MCF 10A (cell line): Measurements from ENCODE around the gene ZAR1L. TPM values are rescaled to one million over a fixed set of nuclear protein-coding genes. Genes with fewer than 3 reads are reported as not detected.

Experiments
- BruUV-seq: library from RNA; stranded (reverse); fragments of 400-500 nt; replicated peaks from 2 replicates; lab custom pipeline; 2021; lab: Mats Ljungman, UMichigan
- CTCF ChIA-PET: fragments of 300-600 bp; sonication (Branson Sonifier 250); formaldehyde crosslinking; extraction: SDS; loops from one replicate; lab custom pipeline; 2021; ENCODE audit warnings: antibody characterized with exemption, inconsistent platforms; lab: Yijun Ruan, JAX
- POLR2A ChIA-PET: fragments of 300-600, 350-650 bp; sonication (Branson Sonifier 250); formaldehyde crosslinking; extraction: SDS; loops from one replicate; lab custom pipeline; 2020; ENCODE audit warnings: antibody characterized with exemption, inconsistent platforms; lab: Yijun Ruan, JAX
- DNase-seq: peaks from one replicate; pipeline ENCODE4 v3.0.0-alpha.2; 2018; ENCODE audit not compliant: unreplicated experiment
- H3K27ac Mint-ChIP-seq: one replicate; pipeline ENCODE4 v1.8.0; 2022; ENCODE audit warnings: mild to moderate bottlenecking, low read depth, mixed read lengths; ENCODE audit not compliant: unreplicated experiment
- H3K27me3 Mint-ChIP-seq: one replicate; pipeline ENCODE4 v1.8.0; 2022; ENCODE audit warnings: mixed read lengths; ENCODE audit not compliant: insufficient read depth, unreplicated experiment
- H3K36me3 Mint-ChIP-seq: one replicate; pipeline ENCODE4 v1.8.0; 2022; ENCODE audit warnings: mild to moderate bottlenecking, moderate library complexity, mixed read lengths; ENCODE audit not compliant: insufficient read depth, unreplicated experiment
- H3K4me1 Mint-ChIP-seq: one replicate; pipeline ENCODE4 v1.8.0; 2022; ENCODE audit warnings: mixed read lengths; ENCODE audit not compliant: insufficient read depth, unreplicated experiment
- H3K4me3 Mint-ChIP-seq: one replicate; pipeline ENCODE4 v1.8.0; 2022; ENCODE audit warnings: mild to moderate bottlenecking, moderate library complexity, mixed read lengths; ENCODE audit not compliant: unreplicated experiment
- H3K9me3 Mint-ChIP-seq: one replicate; pipeline ENCODE4 v1.8.0; 2022; ENCODE audit warnings: mixed read lengths; ENCODE audit not compliant: unreplicated experiment
- intact Hi-C: fragments of 100-400 bp; cut with micrococcal nuclease; formaldehyde crosslinking; loops from 2 replicates; pipeline ENCODE4 v1.14.1; 2022
- total RNA-seq: library from RNA; stranded (reverse); gene quantifications from 2 replicates; pipeline ENCODE4 v1.2.3, GENCODE V29; 2022
- TF ChIP-seq, protein P1 (sequence below): fragments of 200-600 bp; IDR thresholded peaks from one replicate; pipeline ENCODE4 v1.8.0; 2022; ENCODE audit warnings: antibody characterized with exemption, mild to moderate bottlenecking; ENCODE audit not compliant: unreplicated experiment

Gene ZAR1L
- total RNA-seq, 1 experiment from 2014 or later, result not detected

DNA sequence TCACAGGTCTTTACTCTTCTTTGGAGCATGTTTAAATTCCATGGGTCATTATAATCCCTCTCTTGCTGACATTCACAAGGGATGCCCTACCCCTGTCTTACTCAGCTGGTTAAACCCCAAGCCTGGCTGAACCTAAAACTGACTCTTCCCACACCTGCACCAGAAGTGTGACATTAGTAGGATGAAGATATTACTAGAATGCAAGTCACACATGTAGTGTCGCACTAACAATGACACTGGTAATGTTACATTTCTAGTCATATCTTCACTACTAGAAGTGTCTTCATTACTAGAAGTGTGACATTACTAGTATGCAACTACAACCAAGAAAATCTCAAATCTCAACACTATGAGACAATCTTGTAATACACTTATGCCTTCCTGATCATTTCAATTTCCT lies 14.2 kb downstream of the ZAR1L start:
- POLR2A ChIA-PET, result no interaction called here
- intact Hi-C loops, result no loop called here
- no peak for DNase-seq
- H3K36me3 Mint-ChIP-seq, result no peaks in the 10 kb centered on the region
- no peaks in the 10 kb centered on the region for H3K9me3 Mint-ChIP-seq
- H3K4me1 Mint-ChIP-seq, result no peaks in the 10 kb centered on the region
- H3K4me3 Mint-ChIP-seq, result no peak overlapping the region
- TF ChIP-seq, protein P1, sequence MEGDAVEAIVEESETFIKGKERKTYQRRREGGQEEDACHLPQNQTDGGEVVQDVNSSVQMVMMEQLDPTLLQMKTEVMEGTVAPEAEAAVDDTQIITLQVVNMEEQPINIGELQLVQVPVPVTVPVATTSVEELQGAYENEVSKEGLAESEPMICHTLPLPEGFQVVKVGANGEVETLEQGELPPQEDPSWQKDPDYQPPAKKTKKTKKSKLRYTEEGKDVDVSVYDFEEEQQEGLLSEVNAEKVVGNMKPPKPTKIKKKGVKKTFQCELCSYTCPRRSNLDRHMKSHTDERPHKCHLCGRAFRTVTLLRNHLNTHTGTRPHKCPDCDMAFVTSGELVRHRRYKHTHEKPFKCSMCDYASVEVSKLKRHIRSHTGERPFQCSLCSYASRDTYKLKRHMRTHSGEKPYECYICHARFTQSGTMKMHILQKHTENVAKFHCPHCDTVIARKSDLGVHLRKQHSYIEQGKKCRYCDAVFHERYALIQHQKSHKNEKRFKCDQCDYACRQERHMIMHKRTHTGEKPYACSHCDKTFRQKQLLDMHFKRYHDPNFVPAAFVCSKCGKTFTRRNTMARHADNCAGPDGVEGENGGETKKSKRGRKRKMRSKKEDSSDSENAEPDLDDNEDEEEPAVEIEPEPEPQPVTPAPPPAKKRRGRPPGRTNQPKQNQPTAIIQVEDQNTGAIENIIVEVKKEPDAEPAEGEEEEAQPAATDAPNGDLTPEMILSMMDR, result no peak
- H3K27me3 Mint-ChIP-seq, result no peaks in the 10 kb centered on the region
- CTCF ChIA-PET, result no interaction called here
- no TSS peak for BruUV-seq
- H3K27ac Mint-ChIP-seq, result no peak overlapping the region

DNA sequence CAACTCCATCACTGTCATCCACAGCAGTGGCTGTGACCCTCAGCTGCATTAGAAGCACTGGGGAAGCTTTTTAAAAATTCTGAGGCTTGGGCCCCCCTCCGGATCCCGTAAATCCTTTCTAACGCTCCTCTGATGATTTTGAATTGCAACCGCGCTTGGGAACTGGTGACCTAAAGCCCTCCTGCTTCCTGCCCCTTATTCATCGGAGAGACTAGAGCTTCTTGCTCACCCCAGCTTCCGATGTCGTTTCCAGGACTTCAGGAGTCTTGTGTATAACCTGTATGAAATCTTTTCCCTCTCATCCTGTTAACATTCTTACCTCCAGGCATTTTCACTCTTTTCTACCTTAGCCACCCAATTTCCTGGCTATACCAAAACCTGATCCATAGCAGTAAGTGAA lies 14.8 kb downstream of the ZAR1L start:
- Mint-ChIP-seq H3K4me3 (no peak overlapping the region), H3K27ac (no peak overlapping the region), H3K27me3 (no peaks in the 10 kb centered on the region), H3K9me3 (no peaks in the 10 kb centered on the region), H3K4me1 (no peaks in the 10 kb centered on the region), H3K36me3 (no peaks in the 10 kb centered on the region)
- intact Hi-C loops, result no loop called here
- no peak for DNase-seq
- CTCF ChIA-PET, result no interaction called here
- no TSS peak for BruUV-seq
- POLR2A ChIA-PET, result no interaction called here
- TF ChIP-seq, protein P1, result no peak

DNA sequence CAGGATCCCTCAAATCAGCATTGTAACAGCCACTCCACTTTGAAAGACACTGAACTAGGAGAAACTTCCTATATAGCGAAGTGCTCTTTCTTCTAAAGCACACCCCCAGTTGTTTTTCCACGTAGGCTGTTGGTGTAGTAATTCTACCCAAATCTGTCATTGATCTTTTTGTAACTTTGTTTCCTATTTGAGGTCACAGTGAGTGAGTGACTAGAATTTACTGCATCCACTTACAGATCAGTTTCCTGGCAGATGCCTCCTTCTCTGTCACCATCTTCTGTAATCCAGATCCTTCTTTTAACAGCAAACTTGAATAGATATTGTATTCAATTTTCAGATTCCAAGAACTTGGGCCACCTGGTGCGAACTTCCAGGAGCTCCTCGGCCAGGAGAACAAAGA lies 15.3 kb downstream of the ZAR1L start:
- H3K9me3 Mint-ChIP-seq, result no peaks in the 10 kb centered on the region
- no TSS peak for BruUV-seq
- CTCF ChIA-PET, result no interaction called here
- POLR2A ChIA-PET, result no interaction called here
- TF ChIP-seq, protein P1, result no peak
- no peaks in the 10 kb centered on the region for H3K27me3 Mint-ChIP-seq
- H3K27ac Mint-ChIP-seq, result no peak overlapping the region
- intact Hi-C loops, result no loop called here
- no peak overlapping the region for H3K4me3 Mint-ChIP-seq
- no peaks in the 10 kb centered on the region for H3K36me3 Mint-ChIP-seq
- no peaks in the 10 kb centered on the region for H3K4me1 Mint-ChIP-seq
- DNase-seq, result no peak

DNA sequence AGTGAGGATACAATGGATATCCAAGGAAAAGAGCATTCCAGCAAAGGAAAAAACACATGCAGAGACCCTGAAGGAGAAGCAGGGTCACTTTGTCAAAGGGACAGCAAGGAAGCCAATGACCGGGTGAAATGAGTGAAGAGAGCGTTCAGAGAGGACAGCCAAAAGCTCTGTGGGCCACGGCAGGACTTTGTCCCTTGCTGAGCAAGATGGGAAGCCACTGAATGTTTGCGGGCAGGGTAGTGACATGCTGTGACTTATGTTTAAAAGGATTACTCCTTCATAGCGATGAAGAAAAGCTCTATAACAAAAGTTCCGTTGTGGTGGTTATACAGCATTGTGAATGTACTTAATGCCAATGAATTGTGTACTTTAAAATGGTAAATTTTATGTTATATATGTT lies 16.5 kb downstream of the ZAR1L start:
- intact Hi-C loops, result no loop called here
- TF ChIP-seq, protein P1, result no peak
- Mint-ChIP-seq H3K27ac (no peak overlapping the region), H3K4me1 (no peaks in the 10 kb centered on the region), H3K27me3 (no peaks in the 10 kb centered on the region), H3K9me3 (no peaks in the 10 kb centered on the region), H3K36me3 (no peaks in the 10 kb centered on the region), H3K4me3 (no peak overlapping the region)
- no TSS peak for BruUV-seq
- POLR2A ChIA-PET, result interaction anchor here (0.6 kb wide), 1 partner anchor 376 kb away, joined by 3 read pairs; no protein-coding TSS in a partner anchor
- CTCF ChIA-PET, result interaction anchor here (0.5 to 1.7 kb wide), 5 partner anchors 11 to 52 kb away, joined by 3 to 5 read pairs (median 4); no protein-coding TSS in a partner anchor
- no peak for DNase-seq
